Muscle of leg (tissue), 11 donors: ENCODE data around the gene CDH13. TPM values are rescaled to one million over a fixed set of nuclear protein-coding genes. Genes with fewer than 3 reads are reported as not detected.
A peak's percentile ranks its signal among the peaks of the same experiment; 100 is the strongest.

Source experiments
- DNase-seq: peaks from one replicate; pipeline ENCODE4 v3.0.0; 2013
- H3K27ac ChIP-seq: one replicate; pipeline ENCODE4 v1.5.1; 2013; ENCODE audit warnings: mild to moderate bottlenecking, low read length, control low read depth
- H3K27me3 ChIP-seq: one replicate; pipeline ENCODE4 v1.6.1; 2013; ENCODE audit warnings: low read length; ENCODE audit not compliant: control insufficient read depth, insufficient read depth
- H3K36me3 ChIP-seq: one replicate; pipeline ENCODE4 v1.6.1; 2013; ENCODE audit warnings: low read length; ENCODE audit not compliant: control insufficient read depth, insufficient read depth
- H3K4me1 ChIP-seq: one replicate; pipeline ENCODE4 v1.6.1; 2013; ENCODE audit warnings: low read length; ENCODE audit not compliant: control insufficient read depth, insufficient read depth
- H3K4me3 ChIP-seq: one replicate; pipeline ENCODE4 v1.5.1; 2013; ENCODE audit warnings: low read length, control low read depth
- H3K9me3 ChIP-seq: replicated peaks from 2 replicates; pipeline ENCODE4 v1.6.1; 2013; ENCODE audit warnings: low read depth, low read length; ENCODE audit not compliant: control insufficient read depth
- WGBS: methylation state at CpG from one replicate; pipeline ENCODE4 v1.1.5; 2013; ENCODE audit warnings: missing lambda C conversion rate; ENCODE audit not compliant: insufficient coverage; 5-methylcytosine and 5-hydroxymethylcytosine counted together
- polyA plus RNA-seq, 8 donors: library from polyadenylated mRNA; unstranded; fragments of 120-200 nt; gene quantifications; one replicate each; pipeline versions ENCODE4 v1.2.1 to v1.2.3, GENCODE V29; 2013; ENCODE audit warnings: inconsistent platforms in 1 of 8, low replicate concordance in 1 of 8; ENCODE audit not compliant: insufficient read length in 8 of 8, insufficient read depth in 1 of 8
- total RNA-seq: library from RNA; stranded (reverse); fragments of 120-200 nt; gene quantifications from one replicate; pipeline ENCODE4 v1.2.4, GENCODE V29; 2013

CDH13 gene
- total and polyA plus RNA-seq, 9 donors, result 30.5 to 55.7 (median 47.9) TPM

DNA sequence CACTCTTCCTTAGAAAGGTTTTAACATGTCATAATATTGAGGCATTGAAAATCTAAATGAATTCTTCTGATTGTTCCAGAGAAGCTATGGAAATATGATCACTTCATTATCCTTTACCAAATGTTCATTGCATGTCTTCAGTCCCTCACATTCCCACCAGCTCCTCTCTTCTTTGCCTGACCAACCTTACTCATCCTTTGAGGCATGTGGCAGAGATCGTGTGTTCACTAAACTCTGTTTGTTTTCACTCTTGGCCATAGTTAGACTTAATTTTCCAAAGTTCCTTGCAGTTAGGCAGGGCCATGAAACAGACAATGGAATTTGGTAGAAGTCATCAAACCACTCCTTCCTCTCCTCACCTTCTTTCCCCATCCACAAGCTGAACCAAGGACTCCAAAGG lies 914.5 kb downstream of the CDH13 start:
- no peak overlapping the region for H3K4me3 ChIP-seq
- H3K27me3 ChIP-seq, result no peaks in the 10 kb centered on the region
- H3K4me1 ChIP-seq, result no peaks in the 10 kb centered on the region
- no peak for DNase-seq
- H3K36me3 ChIP-seq, result no peaks in the 10 kb centered on the region
- no CpG with 5 or more reads among the region's 1 CpG for WGBS
- H3K9me3 ChIP-seq, result no peaks in the 10 kb centered on the region
- H3K27ac ChIP-seq, result no peak overlapping the region

DNA sequence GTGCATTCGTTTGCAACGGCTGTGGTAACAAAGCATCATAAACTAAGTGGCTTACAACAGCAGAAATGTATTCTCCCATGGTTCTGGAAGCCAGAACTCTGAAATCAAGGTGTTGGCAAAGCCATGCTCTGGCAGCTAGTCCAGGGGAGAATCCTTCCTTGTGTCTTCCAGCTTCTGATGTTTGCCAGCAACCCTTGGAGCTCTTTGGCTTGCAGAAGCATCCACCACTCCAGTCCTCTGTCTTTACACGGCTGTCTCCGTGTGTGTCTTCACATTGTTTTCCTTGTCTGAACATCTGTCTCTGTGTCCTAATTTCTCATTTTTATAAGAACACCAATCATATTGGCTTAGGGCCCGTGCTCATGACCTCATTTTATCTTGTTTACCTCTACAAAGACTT lies 915.7 kb downstream of the CDH13 start:
- Histone ChIP-seq H3K4me3 (no peak overlapping the region), H3K27ac (no peak overlapping the region), H3K9me3 (no peaks in the 10 kb centered on the region), H3K4me1 (no peaks in the 10 kb centered on the region), H3K36me3 (no peaks in the 10 kb centered on the region), H3K27me3 (no peaks in the 10 kb centered on the region)
- DNase-seq, result no peak
- WGBS, result 49% methylated on average over 4 of the region's 5 CpGs

DNA sequence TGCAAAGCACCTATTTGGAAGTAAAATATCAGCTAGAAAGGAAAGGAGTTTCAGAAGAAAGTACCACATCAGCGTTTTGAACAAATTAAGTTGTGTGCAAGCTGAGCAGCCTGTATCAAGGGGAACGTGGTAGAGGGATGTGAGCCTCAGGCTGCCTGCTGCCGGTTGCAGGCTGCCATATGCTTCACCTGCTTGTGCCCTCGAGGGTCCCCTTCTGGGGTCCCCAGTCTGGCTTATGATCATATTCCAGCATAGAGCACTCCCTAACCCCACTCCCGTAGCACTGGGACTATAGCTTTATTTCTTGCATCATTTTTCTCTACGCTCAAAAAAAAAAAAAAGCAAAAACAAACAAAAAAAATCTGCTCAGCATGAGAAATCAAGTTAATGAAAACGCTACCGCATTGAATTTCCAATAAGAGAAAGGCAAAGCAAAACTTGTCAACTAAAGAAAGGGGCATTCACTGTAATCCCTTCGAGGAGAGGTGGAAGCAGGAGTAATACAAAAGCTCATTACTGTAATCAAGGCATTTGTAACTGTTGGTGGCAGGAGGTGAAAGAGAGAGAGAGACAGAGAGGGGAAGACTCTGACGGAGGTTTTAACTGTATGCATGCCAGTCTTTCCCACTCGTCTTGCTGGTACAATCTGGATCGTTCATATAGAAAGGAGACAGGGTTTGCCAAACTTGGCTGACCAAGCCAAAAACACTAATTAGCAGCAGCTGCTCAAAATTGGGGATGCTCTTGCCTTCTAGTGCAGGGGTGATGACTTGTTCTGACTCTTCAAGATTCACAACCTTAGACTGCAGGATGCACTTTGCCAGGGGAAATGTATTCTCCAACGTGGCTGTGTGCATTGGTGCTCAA lies 922.8 kb downstream of the CDH13 start:
- no peaks in the 10 kb centered on the region for H3K27me3 ChIP-seq
- H3K36me3 ChIP-seq, result no peaks in the 10 kb centered on the region
- H3K27ac ChIP-seq, result no peak overlapping the region

DNA sequence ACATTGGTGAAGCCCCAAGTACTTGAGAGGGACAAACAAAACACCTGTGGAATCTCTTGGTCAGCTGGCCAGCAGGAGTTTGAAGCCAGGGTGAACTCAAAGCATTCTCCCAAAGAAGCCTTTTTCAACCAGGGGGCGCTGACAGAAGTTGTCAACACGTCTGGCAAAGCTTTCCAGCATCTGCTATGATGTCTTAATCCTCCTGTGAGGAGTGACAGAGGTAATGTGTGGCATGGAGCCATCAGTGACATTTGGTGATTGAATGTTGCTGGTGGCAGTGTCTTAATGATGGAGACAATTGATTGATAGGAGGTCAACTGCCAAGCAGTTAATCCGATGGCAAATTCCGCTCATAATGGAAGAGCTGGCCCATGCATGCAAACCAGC lies 923.4 kb downstream of the CDH13 start:
- DNase-seq, result peak; percentile 7
- H3K4me3 ChIP-seq, result no peak overlapping the region
- H3K36me3 ChIP-seq, result no peaks in the 10 kb centered on the region
- H3K27ac ChIP-seq, result no peak overlapping the region
- H3K27me3 ChIP-seq, result no peaks in the 10 kb centered on the region
- no peaks in the 10 kb centered on the region for H3K4me1 ChIP-seq
- no peaks in the 10 kb centered on the region for H3K9me3 ChIP-seq
- WGBS, result 52% methylated on average over 4 of the region's 4 CpGs

More for the DNA sequence above, 922.8 kb downstream of the CDH13 start:
- H3K4me3 ChIP-seq, result no peak overlapping the region
- no peak for DNase-seq
- WGBS, result 51% methylated on average over 7 of the region's 13 CpGs
- no peaks in the 10 kb centered on the region for H3K9me3 ChIP-seq
- H3K4me1 ChIP-seq, result no peaks in the 10 kb centered on the region

DNA sequence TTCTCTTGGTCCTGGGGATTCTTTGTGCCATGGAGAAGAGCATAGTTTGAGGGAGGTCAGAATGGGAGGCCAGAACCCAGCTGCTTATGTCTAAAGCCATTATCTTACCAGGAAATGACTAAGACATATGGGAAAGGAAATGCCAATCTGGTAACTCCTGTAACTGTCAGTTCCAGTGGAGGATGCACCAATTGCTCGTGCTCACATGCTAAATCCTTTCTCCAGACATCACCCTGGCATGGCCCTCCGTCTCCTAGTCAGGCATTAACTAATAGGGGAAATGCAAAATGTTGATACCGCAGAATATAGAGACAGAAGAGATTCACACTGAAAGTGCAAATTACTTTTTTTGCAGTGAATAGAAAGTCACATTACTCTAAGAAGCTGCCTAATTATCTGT lies 925.5 kb downstream of the CDH13 start:
- Histone ChIP-seq H3K27ac (no peak overlapping the region), H3K9me3 (no peaks in the 10 kb centered on the region), H3K4me3 (no peak overlapping the region), H3K36me3 (no peaks in the 10 kb centered on the region), H3K27me3 (no peaks in the 10 kb centered on the region), H3K4me1 (no peaks in the 10 kb centered on the region)
- no CpG with 5 or more reads among the region's 3 CpGs for WGBS
- no peak for DNase-seq

GRCh38 chr16:83552930-83553329 lies 926.2 kb downstream of the CDH13 start:
- 80% methylated on average over 2 of the region's 10 CpGs for WGBS
- Histone ChIP-seq H3K4me3 (no peak overlapping the region), H3K27me3 (no peaks in the 10 kb centered on the region), H3K36me3 (no peaks in the 10 kb centered on the region), H3K27ac (no peak overlapping the region), H3K4me1 (no peaks in the 10 kb centered on the region), H3K9me3 (no peaks in the 10 kb centered on the region)
- DNase-seq, result no peak

- Histone ChIP-seq H3K27ac (no peak overlapping the region), H3K36me3 (no peaks in the 10 kb centered on the region), H3K4me3 (no peak overlapping the region), H3K27me3 (no peaks in the 10 kb centered on the region), H3K9me3 (no peaks in the 10 kb centered on the region), H3K4me1 (no peaks in the 10 kb centered on the region)
- WGBS, result 54% methylated on average over 2 of the region's 3 CpGs
- DNase-seq, result no peak
Measured at GRCh38 chr16:83554096-83554495, 927.3 kb downstream of the CDH13 start.

DNA sequence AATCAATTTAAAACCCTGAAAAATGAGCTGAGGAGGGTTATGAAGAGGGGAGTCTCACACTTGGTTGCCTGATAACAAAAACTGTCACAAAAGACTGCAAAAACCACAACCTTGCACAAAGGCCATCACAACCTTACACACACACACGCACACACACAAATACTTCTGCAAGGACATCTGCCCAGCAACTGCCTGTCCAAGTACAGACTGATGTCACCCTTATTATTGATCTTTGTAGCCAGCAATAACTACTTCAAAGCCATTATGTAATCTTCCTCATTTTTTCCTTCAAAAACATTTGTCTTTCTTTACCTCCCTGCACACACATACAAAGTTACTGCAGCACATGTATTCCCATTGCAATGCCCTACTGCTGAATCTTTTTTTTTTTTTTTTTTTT lies 927.8 kb downstream of the CDH13 start:
- no peaks in the 10 kb centered on the region for H3K9me3 ChIP-seq
- H3K27ac ChIP-seq, result no peak overlapping the region
- DNase-seq, result no peak
- H3K4me3 ChIP-seq, result no peak overlapping the region
- H3K27me3 ChIP-seq, result no peaks in the 10 kb centered on the region
- no peaks in the 10 kb centered on the region for H3K4me1 ChIP-seq
- 81% methylated on average over 1 of the region's 1 CpG for WGBS
- no peaks in the 10 kb centered on the region for H3K36me3 ChIP-seq

GRCh38 chr16:83561876-83562275 lies 935.1 kb downstream of the CDH13 start:
- Histone ChIP-seq H3K27me3 (no peaks in the 10 kb centered on the region), H3K4me1 (no peaks in the 10 kb centered on the region), H3K4me3 (no peak overlapping the region), H3K9me3 (no peaks in the 10 kb centered on the region), H3K36me3 (no peaks in the 10 kb centered on the region), H3K27ac (no peak overlapping the region)
- DNase-seq, result peak; percentile 42
- 88% methylated on average over 2 of the region's 2 CpGs for WGBS

DNA sequence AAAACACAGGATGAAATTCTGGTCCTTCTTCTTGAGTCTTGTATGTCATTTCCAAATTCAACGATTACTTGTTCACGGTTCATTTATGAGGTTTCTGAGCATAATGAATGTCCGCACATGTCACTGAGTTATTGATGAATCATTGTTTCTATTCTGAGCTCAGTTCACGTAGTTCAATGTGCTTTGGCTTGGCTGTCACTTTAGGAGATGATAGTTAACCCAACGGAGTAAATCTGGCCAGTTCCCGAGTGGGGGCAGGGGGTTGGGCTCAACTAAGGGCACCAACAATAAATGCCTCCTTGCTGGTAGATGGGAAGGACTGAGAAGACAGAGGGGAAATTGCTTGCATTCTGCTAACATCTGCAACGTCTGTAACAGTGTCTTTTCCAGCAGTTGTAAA lies 941.6 kb downstream of the CDH13 start:
- Histone ChIP-seq H3K27me3 (no peaks in the 10 kb centered on the region), H3K36me3 (no peaks in the 10 kb centered on the region), H3K4me1 (no peaks in the 10 kb centered on the region), H3K4me3 (no peak overlapping the region), H3K27ac (no peak overlapping the region), H3K9me3 (no peaks in the 10 kb centered on the region)
- no peak for DNase-seq
- 39% methylated on average over 5 of the region's 7 CpGs for WGBS
